Heart left ventricle (tissue), 16 donors: Measurements from ENCODE around the gene NOC2L. TPM values are rescaled to one million over a fixed set of nuclear protein-coding genes. Genes with fewer than 3 reads are reported as not detected.
A peak's percentile ranks its signal among the peaks of the same experiment; 100 is the strongest.

Experiments used
- ATAC-seq, 4 donors: fragments of 200-7000 bp; cut with Tn5 transposase; one replicate each; pipeline ENCODE4 v1.9.1; 2020 to 2022; ENCODE audit warnings: moderate library complexity in 4 of 4, mild to moderate bottlenecking in 3 of 4, moderate number of reproducible peaks in 1 of 4
- DNase-seq, 5 donors: peaks; one replicate each; pipeline ENCODE4 v3.0.0-alpha.2; 2020
- H3K27ac ChIP-seq, 12 donors: fragments of 200-600 bp; sonication (generic) in 4 of 12; one replicate each; pipeline versions ENCODE4 v1.5.0 to v1.8.0; 2016 to 2022; ENCODE audit warnings: mild to moderate bottlenecking in 2 of 12
- H3K27me3 ChIP-seq, 9 donors: fragments of 200-600 bp; sonication (generic) in 2 of 9; one replicate each; pipeline versions ENCODE4 v1.5.1 to v1.8.0; 2016 to 2022; ENCODE audit warnings: mild to moderate bottlenecking in 3 of 9
- H3K36me3 ChIP-seq, 9 donors: fragments of 200-600 bp; sonication (generic) in 2 of 9; one replicate each; pipeline versions ENCODE4 v1.5.0 to v1.8.0; 2018 to 2022; ENCODE audit warnings: mild to moderate bottlenecking in 2 of 9
- H3K4me1 ChIP-seq, 12 donors: fragments of 200-600 bp; sonication (generic) in 4 of 12; one replicate each; pipeline versions ENCODE4 v1.5.0 to v1.8.0; 2016 to 2022; ENCODE audit warnings: mild to moderate bottlenecking in 3 of 12
- H3K4me3 ChIP-seq, 12 donors: fragments of 200-600 bp; sonication (generic) in 4 of 12; one replicate each; pipeline versions ENCODE4 v1.5.0 to v1.8.0; 2017 to 2022; ENCODE audit warnings: mild to moderate bottlenecking in 9 of 12, moderate library complexity in 4 of 12
- H3K9me3 ChIP-seq, 12 donors: fragments of 200-600 bp; sonication (generic) in 4 of 12; one replicate each; pipeline versions ENCODE4 v1.5.0 to v1.8.0; 2016 to 2022; ENCODE audit warnings: mild to moderate bottlenecking in 1 of 12
- CTCF ChIP-seq, 12 donors: fragments of 200-600 bp; sonication (generic) in 4 of 12; IDR thresholded peaks; one replicate each; pipeline versions ENCODE4 v1.5.0 to v1.8.0; 2018 to 2022; ENCODE audit warnings: antibody characterized with exemption in 12 of 12, mild to moderate bottlenecking in 5 of 12
- POLR2A ChIP-seq, 2 donors: fragments of 450-650 bp; IDR thresholded peaks; one replicate each; pipeline ENCODE4 v1.6.1; 2017; ENCODE audit warnings: antibody characterized with exemption in 2 of 2, mild to moderate bottlenecking in 2 of 2, moderate library complexity in 2 of 2
- WGBS, 4 donors: extraction: QIAGEN DNeasy Blood & Tissue Kit in 2 of 4; methylation state at CpG; one replicate each; pipeline versions ENCODE4 v1.1.5 to v1.1.7; 2013 to 2018; 5-methylcytosine and 5-hydroxymethylcytosine counted together
- intact Hi-C, 10 donors: fragments of 100-400 bp; cut with DNase I; formaldehyde crosslinking; loops; one replicate each; pipeline versions ENCODE4 v1.11.1 to v1.14.2; 2022
- polyA plus RNA-seq, 2 donors: library from polyadenylated mRNA; stranded (reverse); fragments of 200-250 nt; gene quantifications; one replicate each; pipeline ENCODE4 v1.2.3, GENCODE V29; 2013
- total RNA-seq, 9 donors: library from RNA; depleted of rRNA in 2 of 9; stranded (reverse); fragments of >200 nt in 2 of 9; fragmentation: NEBNext Ultra II Directional in 3 of 9; extraction: Animal tissue kit (Norgen Biotek cat#: 25700) in 3 of 9; gene quantifications; one replicate each; pipeline versions ENCODE4 v1.1.0 to v1.2.4, GENCODE V29; 2016 to 2023
- donor health status: ischemic (EF 13 %, LVEDD 7.1; RV severe dilation, severe dysfunction).
- donor health status: healthy with polysubstance abuse.
- donor health status: DM: no; HTN: yes; CAD: no.
- donor health status: DM: no; HTN: no; CAD: no.
- donor health status: ischemic (EF 25% LVEDD 6.9; RV normal size, moderate dysfunction).
- donor health status: ischemic (EF 25% LVEDD 5.7; RV mildly dilated, moderate dysfunction).
- donor health status: healthy.
- donor health status: DM: yes; HTN: yes; CAD: no.
- donor health status: ischemic (EF 35%, LVEDD 5.7; RV mildly dilated, moderate dysfunction).
- donor health status: nonischemic (EF 11% LVEDD 7.7; RV severe dilation, severe dysfunction).
- donor health status: DM: yes; HTN: yes; CAD: no.
- donor health status: PGD.
- donor health status: ischemic (EF 29% LVEDD 5.4; RV normal size, mild dysfunction).
- donor health status: nonischemic (EF 23%, LVEDD 6.1; RV moderate dilation, normal function).

The NOC2L gene
- total and polyA plus RNA-seq, 11 donors: 36.0 to 85.3 (median 44.0) TPM

GRCh38 chr1:962381-963300 lies 3.6 kb upstream of the NOC2L start:
- peaks cover 0 to 12% (median 0%) of the 10 kb centered on the region in 9 donors for H3K36me3 ChIP-seq
- H3K4me1 ChIP-seq: peaks cover 4 to 47% (median 27%) of the 10 kb centered on the region in 12 donors
- peaks cover 0 to 8% (median 0%) of the 10 kb centered on the region in 9 donors for H3K27me3 ChIP-seq
- intact Hi-C loops: loop anchor here in 1 of 10 donors (10.0 kb wide), 1 partner anchor 58 kb away; no protein-coding TSS in a partner anchor
- no peak for ATAC-seq
- no peak overlapping the region for H3K4me3 ChIP-seq
- TF ChIP-seq CTCF (IDR thresholded peaks at IDR 0.05): no peak
- no peak for TF ChIP-seq POLR2A (IDR thresholded peaks at IDR 0.05)
- DNase-seq: peak in 1 of 5 donors; percentile 61
- 95 to 96% (median 95%) methylated on average over 42 to 57 of the region's 57 CpGs for WGBS, 4 donors
- H3K9me3 ChIP-seq: no peaks in the 10 kb centered on the region
- no peak overlapping the region for H3K27ac ChIP-seq

GRCh38 chr1:961132-961669 lies 2.1 kb upstream of the NOC2L start:
- Histone ChIP-seq H3K27ac (peak overlapping the region in 3 of 12 donors; percentile 32 to 66 (median 49)), H3K9me3 (no peaks in the 10 kb centered on the region), H3K36me3 (peaks cover 0 to 20% (median 8%) of the 10 kb centered on the region in 9 donors), H3K4me1 (peaks cover under 1 to 38% (median 24%) of the 10 kb centered on the region in 12 donors), H3K4me3 (peak overlapping the region; percentile 57 to 100 (median 84)), H3K27me3 (peaks cover 0 to 3% (median 0%) of the 10 kb centered on the region in 9 donors)
- no peak for TF ChIP-seq CTCF (IDR thresholded peaks at IDR 0.05)
- no peak for TF ChIP-seq POLR2A (IDR thresholded peaks at IDR 0.05)
- DNase-seq (no peak), ATAC-seq (no peak)
- intact Hi-C loops: loop anchor here in 1 of 10 donors (10.0 kb wide), 1 partner anchor 56 kb away; no protein-coding TSS in a partner anchor
- WGBS, 4 donors: 35 to 53% (median 36%) methylated on average over 24 to 56 of the region's 56 CpGs

GRCh38 chr1:960363-961131 lies 1.5 kb upstream of the NOC2L start, which contains the start of gene KLHL17:
Gene KLHL17 (plus strand): TSS chr1:960584. CDS start chr1:960694, 110 bp downstream.
- no peaks in the 10 kb centered on the region for H3K27me3 ChIP-seq
- no peaks in the 10 kb centered on the region for H3K9me3 ChIP-seq
- intact Hi-C loops: loop anchor here in 1 of 10 donors (10.0 kb wide), 1 partner anchor 56 kb away; no protein-coding TSS in a partner anchor
- peak within 1 kb of the TSS in 3 of 12 donors; percentile 32 to 66 (median 49) for H3K27ac ChIP-seq
- TF ChIP-seq CTCF (IDR thresholded peaks at IDR 0.05): no peak
- TF ChIP-seq POLR2A (IDR thresholded peaks at IDR 0.05): peak in 1 of 2 donors; percentile 27
- DNase-seq: peak; percentile 66 to 89 (median 82)
- peaks cover 0 to 34% (median 22%) of the 10 kb centered on the region in 12 donors for H3K4me1 ChIP-seq
- peak in 3 of 4 donors; percentile 36 to 69 (median 40) for ATAC-seq
- H3K36me3 ChIP-seq: peaks cover 0 to 27% (median 14%) of the 10 kb centered on the region in 9 donors
- H3K4me3 ChIP-seq: peak within 1 kb of the TSS; percentile 83 to 100 (median 95)
- 1% methylated on average over 47 to 109 of the region's 109 CpGs for WGBS, 4 donors
